ENCODE measurements around the gene FKBP8. TPM values are rescaled to one million over a fixed set of nuclear protein-coding genes. Genes with fewer than 3 reads are reported as not detected.

Gene FKBP8
- total RNA-seq, 1 experiment from 2014 or later: 261 TPM

- ChIA-PET CTCF (interaction anchor here (1.5 to 1.8 kb wide), 4 partner anchors 15 to 105 kb away, joined by 3 to 12 read pairs (median 6); no protein-coding TSS in a partner anchor), POLR2A (no interaction called here), RAD21 (ENCODE audit: low non-redundant PET in 1 of 2, low total read pairs in 2 of 2, uncharacterized antibody in 2 of 2, unreplicated experiment in 2 of 2) (no interaction called here)
- no peak overlapping the region for H3K4me3 ChIP-seq (replicated peaks in 1 of 2; ENCODE audit: low read depth in 1 of 2, low read length in 2 of 2)
- no peak overlapping the region for H3K4me2 ChIP-seq (ENCODE audit: low read length)
- H3K9me3 ChIP-seq (ENCODE audit: control insufficient read depth in 1 of 2, insufficient read depth in 1 of 2, low read depth in 1 of 2, low read length in 2 of 2): no peaks in the 10 kb centered on the region
- H3K9me2 ChIP-seq (ENCODE audit: insufficient read depth): no peaks in the 10 kb centered on the region
- H3K4me1 ChIP-seq (ENCODE audit: control insufficient read depth in 1 of 2, insufficient read depth in 2 of 2, low read length in 2 of 2): peaks cover 29 to 43% of the 10 kb centered on the region in 2 experiments
- no peaks in the 10 kb centered on the region for H3K36me3 ChIP-seq (ENCODE audit: control insufficient read depth in 1 of 2, insufficient read depth in 2 of 2, low read length in 2 of 2)
- no TSS peak for BruUV-seq (replicated peaks)
- no peak for TF ChIP-seq MAX (IDR thresholded peaks at IDR 0.05)
- TF ChIP-seq CTCF (IDR thresholded peaks at IDR 0.05 in 2 of 3, conservative IDR thresholded peaks at IDR 0.05 in 1 of 3; ENCODE audit: borderline replicate concordance in 1 of 3, insufficient read depth in 1 of 3, low read depth in 2 of 3, low read length in 2 of 3): peak in 1 of 3 experiments; percentile 40; a peak in 3 of 6 replicates
- H3K27ac ChIP-seq (ENCODE audit: low read depth, low read length): no peak overlapping the region
- H4K20me1 ChIP-seq (ENCODE audit: insufficient read depth): peaks cover 2% of the 10 kb centered on the region; the same call in 1 of the 2 replicates
- H2AFZ ChIP-seq (ENCODE audit: low read depth, low read length, poor library complexity, severe bottlenecking): no peak overlapping the region
- H3K9ac ChIP-seq (ENCODE audit: low read length): no peak overlapping the region
- DNase-seq (ENCODE audit: low read depth, low spot score): no peak
- intact Hi-C loops (cut with micrococcal nuclease): no loop called here
- peaks cover 85% of the 10 kb centered on the region for H3K79me2 ChIP-seq (ENCODE audit: insufficient read depth, low read length)
- H3K27me3 ChIP-seq (ENCODE audit: insufficient read depth, low read length): no peaks in the 10 kb centered on the region
- peak; percentile 72 for ATAC-seq
Measured at GRCh38 chr19:18488403-18488723, 55.0 kb downstream of the FKBP8 start.

- ATAC-seq (no peak), DNase-seq (ENCODE audit: low read depth, low spot score) (no peak)
- TF ChIP-seq CTCF (IDR thresholded peaks at IDR 0.05 in 2 of 3, conservative IDR thresholded peaks at IDR 0.05 in 1 of 3; ENCODE audit: borderline replicate concordance in 1 of 3, insufficient read depth in 1 of 3, low read depth in 2 of 3, low read length in 2 of 3) (0 out of 6 replicates have a peak, but pooled peaks of 1 of the 3 experiments have one; percentile 21), RAD21 (IDR thresholded peaks at IDR 0.05; ENCODE audit: low read depth) (no peak)
- no TSS peak for BruUV-seq (replicated peaks)
- ChIA-PET POLR2A (no interaction called here), CTCF (interaction anchor here (0.6 to 1.8 kb wide), 5 partner anchors 15 to 105 kb away, joined by 3 to 12 read pairs (median 4); no protein-coding TSS in a partner anchor), RAD21 (ENCODE audit: low non-redundant PET in 1 of 2, low total read pairs in 2 of 2, uncharacterized antibody in 2 of 2, unreplicated experiment in 2 of 2) (no interaction called here)
- H4K20me1 ChIP-seq (ENCODE audit: insufficient read depth): peaks cover 2% of the 10 kb centered on the region; the same call in 1 of the 2 replicates
- H3K4me1 ChIP-seq (ENCODE audit: control insufficient read depth in 1 of 2, insufficient read depth in 2 of 2, low read length in 2 of 2): peaks cover 35 to 49% of the 10 kb centered on the region in 2 experiments
- H2AFZ ChIP-seq (ENCODE audit: low read depth, low read length, poor library complexity, severe bottlenecking): no peak overlapping the region
- no peaks in the 10 kb centered on the region for H3K9me3 ChIP-seq (ENCODE audit: control insufficient read depth in 1 of 2, insufficient read depth in 1 of 2, low read depth in 1 of 2, low read length in 2 of 2)
- no peak overlapping the region for H3K4me2 ChIP-seq (ENCODE audit: low read length)
- no peak overlapping the region for H3K27ac ChIP-seq (ENCODE audit: low read depth, low read length)
- peaks cover 87% of the 10 kb centered on the region for H3K79me2 ChIP-seq (ENCODE audit: insufficient read depth, low read length)
- no peaks in the 10 kb centered on the region for H3K27me3 ChIP-seq (ENCODE audit: insufficient read depth, low read length)
- H3K4me3 ChIP-seq (replicated peaks in 1 of 2; ENCODE audit: low read depth in 1 of 2, low read length in 2 of 2): no peak overlapping the region
- intact Hi-C loops (cut with micrococcal nuclease): no loop called here
- H3K36me3 ChIP-seq (ENCODE audit: control insufficient read depth in 1 of 2, insufficient read depth in 2 of 2, low read length in 2 of 2): no peaks in the 10 kb centered on the region
- H3K9me2 ChIP-seq (ENCODE audit: insufficient read depth): no peaks in the 10 kb centered on the region
- H3K9ac ChIP-seq (ENCODE audit: low read length): no peak overlapping the region
Measured at GRCh38 chr19:18487576-18488402, 55.6 kb downstream of the FKBP8 start.
